GM21360 (cell line): ENCODE data around the gene MMP10.
"Not testable (repeated sequence)": the region's sequence is repeated elsewhere in the genome, so short reads cannot be mapped to it uniquely, and the experiment has no call there.

Source experiments
- ATAC-seq: cut with Tn5 transposase; IDR thresholded peaks from one replicate; pipeline ENCODE4 v1.9.1; 2021; ENCODE audit warnings: mild to moderate bottlenecking, moderate library complexity; ENCODE audit not compliant: unreplicated experiment

MMP10 gene

GRCh38 chr11:102730944-102731343, 49.5 kb downstream of the MMP10 start:
- not testable (repeated sequence) for ATAC-seq

- no peak for ATAC-seq
Measured at GRCh38 chr11:102729849-102730815, 50.3 kb downstream of the MMP10 start.

- ATAC-seq = no peak
Measured at GRCh38 chr11:102727890-102728289, 52.5 kb downstream of the MMP10 start.

- ATAC-seq = no peak
Measured at GRCh38 chr11:102724904-102725500, 55.4 kb downstream of the MMP10 start, which contains the start of gene MMP8. Gene MMP8, minus strand, starts transcription at chr11:102724954. Its CDS starts 99 bp downstream, at chr11:102724855.

DNA sequence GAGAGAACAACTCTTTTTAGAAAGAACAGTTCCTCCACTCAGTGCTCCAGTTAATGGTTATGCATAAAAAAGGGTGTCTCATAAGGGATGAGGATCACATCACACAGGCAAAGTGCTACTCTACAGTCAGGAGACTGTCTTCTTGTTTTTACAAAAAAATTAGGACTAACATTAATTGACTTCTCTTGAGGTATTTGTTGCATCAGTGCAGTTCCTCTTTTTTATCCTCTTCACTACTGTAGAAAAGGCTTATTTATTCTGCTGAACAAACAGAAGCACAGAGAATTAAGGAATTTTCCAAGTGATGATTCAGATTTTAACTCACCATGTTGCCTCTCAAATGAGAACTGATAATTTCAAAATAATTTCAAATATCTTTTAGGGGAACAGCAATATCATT, 57.6 kb downstream of the MMP10 start:
- no peak for ATAC-seq
